Lung (tissue), 12 donors: ENCODE data around the gene AGPAT3. TPM values are rescaled to one million over a fixed set of nuclear protein-coding genes. Genes with fewer than 3 reads are reported as not detected.

Experiments
- ATAC-seq: fragments of 200-7000 bp; cut with Tn5 transposase; one replicate; pipeline ENCODE4 v1.9.1; 2020; ENCODE audit warnings: moderate number of reproducible peaks; ENCODE audit not compliant: insufficient read depth, low FRiP score
- DNase-seq, 3 donors: peaks; one replicate each; pipeline ENCODE4 v3.0.0-alpha.2; 2013 to 2017
- H3K27ac ChIP-seq, 2 donors: one replicate each; pipeline ENCODE4 v1.5.1; 2013; ENCODE audit warnings: mild to moderate bottlenecking in 2 of 2, moderate library complexity in 2 of 2, control low read depth in 1 of 2, inconsistent platforms in 1 of 2, low read depth in 1 of 2, low read length in 1 of 2
- H3K27me3 ChIP-seq, 3 donors: one replicate each; pipeline ENCODE4 v1.5.1; 2013; ENCODE audit warnings: low read length in 2 of 3; ENCODE audit not compliant: control insufficient read depth in 3 of 3, insufficient read depth in 3 of 3
- H3K36me3 ChIP-seq, 4 donors: one replicate each; pipeline ENCODE4 v1.5.1; 2013; ENCODE audit warnings: low read length in 4 of 4, mild to moderate bottlenecking in 1 of 4, moderate library complexity in 1 of 4; ENCODE audit not compliant: control insufficient read depth in 4 of 4, insufficient read depth in 4 of 4
- H3K4me1 ChIP-seq, 5 donors: one replicate each; pipeline ENCODE4 v1.5.1; 2013; ENCODE audit warnings: low read length in 5 of 5, mild to moderate bottlenecking in 2 of 5, moderate library complexity in 1 of 5; ENCODE audit not compliant: control insufficient read depth in 5 of 5, insufficient read depth in 5 of 5
- H3K4me3 ChIP-seq: one replicate; pipeline ENCODE4 v1.5.1; 2013; ENCODE audit warnings: mild to moderate bottlenecking, control low read depth, moderate library complexity
- H3K9ac ChIP-seq, 2 donors: one replicate each; pipeline ENCODE4 v1.5.1; 2013; ENCODE audit warnings: low read length in 2 of 2, control low read depth in 1 of 2; ENCODE audit not compliant: insufficient read depth in 1 of 2
- H3K9me3 ChIP-seq, 4 donors: one replicate each; pipeline ENCODE4 v1.5.1; 2013; ENCODE audit warnings: low read length in 3 of 4, mild to moderate bottlenecking in 1 of 4, moderate library complexity in 1 of 4; ENCODE audit not compliant: control insufficient read depth in 4 of 4, insufficient read depth in 3 of 4
- CTCF ChIP-seq: IDR thresholded peaks from 2 replicates; pipeline ENCODE4 v1.5.1; 2012; ENCODE audit warnings: mild to moderate bottlenecking; ENCODE audit errors: control extremely low read depth, extremely low read depth
- WGBS, 2 donors: extraction: QIAGEN DNeasy Blood & Tissue Kit; methylation state at CpG; one replicate each; pipeline ENCODE4 v1.1.7; 2013; 5-methylcytosine and 5-hydroxymethylcytosine counted together
- polyA plus RNA-seq, 2 donors: library from polyadenylated mRNA; stranded (reverse); fragments of 200-250 nt; gene quantifications; one replicate each; pipeline ENCODE4 v1.2.1, GENCODE V29; 2013
- total RNA-seq, 2 donors: library from RNA; depleted of rRNA in 1 of 2; stranded (reverse); fragments of >200 nt in 1 of 2; gene quantifications; one replicate each; pipeline ENCODE4 v1.2.1, GENCODE V29; 2014 to 2021
- donor health status: control.
- donor health status: control.
- donor health status: Bipolar disorder and iron deficiency.
- donor health status: healthy.
- donor health status: DM: yes; HTN: yes; CAD: no.

AGPAT3 gene
- total and polyA plus RNA-seq, 4 donors = 29.4 to 120 (median 43.9) TPM

GRCh38 chr21:43881283-43881682, 16.3 kb downstream of the AGPAT3 start:
- DNase-seq (no peak), ATAC-seq (no peak)
- H3K9ac ChIP-seq = no peak overlapping the region
- no peaks in the 10 kb centered on the region for H3K27me3 ChIP-seq
- no peak for TF ChIP-seq CTCF
- 87 to 88% methylated on average over 6 of the region's 6 CpGs for WGBS, 2 donors
- no peaks in the 10 kb centered on the region for H3K9me3 ChIP-seq
- H3K4me1 ChIP-seq = peaks cover 0 to 20% (median 11%) of the 10 kb centered on the region in 5 donors
- H3K36me3 ChIP-seq = peaks cover 0 to 5% (median 0%) of the 10 kb centered on the region in 4 donors
- no peak overlapping the region for H3K27ac ChIP-seq
- no peak overlapping the region for H3K4me3 ChIP-seq

- ATAC-seq (no peak), DNase-seq (no peak)
- no peak for TF ChIP-seq CTCF
- Histone ChIP-seq H3K36me3 (peaks cover 0 to 5% (median 0%) of the 10 kb centered on the region in 4 donors), H3K4me1 (peaks cover 0 to 20% (median 11%) of the 10 kb centered on the region in 5 donors), H3K9ac (no peak overlapping the region), H3K4me3 (no peak overlapping the region), H3K27ac (no peak overlapping the region), H3K27me3 (no peaks in the 10 kb centered on the region), H3K9me3 (no peaks in the 10 kb centered on the region)
- WGBS, 2 donors = 96 to 99% methylated on average over 8 of the region's 8 CpGs
These were observed 16.9 kb downstream of the AGPAT3 start for GRCh38 chr21:43881935-43882334.

- H3K4me3 ChIP-seq = no peak overlapping the region
- TF ChIP-seq CTCF = no peak
- ATAC-seq = no peak
- H3K36me3 ChIP-seq = peaks cover 0 to 4% (median 0%) of the 10 kb centered on the region in 4 donors
- no peak for DNase-seq
- no peaks in the 10 kb centered on the region for H3K9me3 ChIP-seq
- H3K9ac ChIP-seq = no peak overlapping the region
- H3K27ac ChIP-seq = no peak overlapping the region
- no peaks in the 10 kb centered on the region for H3K27me3 ChIP-seq
- peaks cover 0 to 20% (median 11%) of the 10 kb centered on the region in 5 donors for H3K4me1 ChIP-seq
- WGBS, 2 donors = 91 to 93% methylated on average over 11 of the region's 11 CpGs
These were observed 18.0 kb downstream of the AGPAT3 start for GRCh38 chr21:43882952-43883545.
